ENCODE results near the gene PGLYRP4.

The PGLYRP4 gene

GRCh38 chr1:153343040-153343681 lies 5.5 kb downstream of the PGLYRP4 start:
- no peak overlapping the region for H3K4me3 ChIP-seq (ENCODE audit: low read depth, low read length)
- in situ Hi-C loops (cut with HindIII; ENCODE audit: low sequenced_read_pairs) = no loop called here
- no peak for TF ChIP-seq CTCF (IDR thresholded peaks at IDR 0.05; ENCODE audit: low read depth, low read length)
- no peak for DNase-seq (ENCODE audit: low read depth, low spot score)

- no peak for TF ChIP-seq CTCF (IDR thresholded peaks at IDR 0.05; ENCODE audit: low read depth, low read length)
- in situ Hi-C loops (cut with HindIII; ENCODE audit: low sequenced_read_pairs) = no loop called here
- no peak for DNase-seq (ENCODE audit: low read depth, low spot score)
- no peak overlapping the region for H3K4me3 ChIP-seq (ENCODE audit: low read depth, low read length)
These were observed 6.5 kb downstream of the PGLYRP4 start for GRCh38 chr1:153342178-153342577.

GRCh38 chr1:153341431-153341934 lies 7.2 kb downstream of the PGLYRP4 start:
- DNase-seq (ENCODE audit: low read depth, low spot score) = no peak
- TF ChIP-seq CTCF (IDR thresholded peaks at IDR 0.05; ENCODE audit: low read depth, low read length) = no peak
- in situ Hi-C loops (cut with HindIII; ENCODE audit: low sequenced_read_pairs) = no loop called here
- no peak overlapping the region for H3K4me3 ChIP-seq (ENCODE audit: low read depth, low read length)

GRCh38 chr1:153340356-153340755 lies 8.3 kb downstream of the PGLYRP4 start:
- TF ChIP-seq CTCF (IDR thresholded peaks at IDR 0.05; ENCODE audit: low read depth, low read length) = no peak
- in situ Hi-C loops (cut with HindIII; ENCODE audit: low sequenced_read_pairs) = no loop called here

GRCh38 chr1:153339802-153340201 lies 8.8 kb downstream of the PGLYRP4 start:
- no peak for TF ChIP-seq CTCF (IDR thresholded peaks at IDR 0.05; ENCODE audit: low read depth, low read length)
- no peak overlapping the region for H3K4me3 ChIP-seq (ENCODE audit: low read depth, low read length)
- in situ Hi-C loops (cut with HindIII; ENCODE audit: low sequenced_read_pairs) = no loop called here
- no peak for DNase-seq (ENCODE audit: low read depth, low spot score)

More at GRCh38 chr1:153340356-153340755, 8.3 kb downstream of the PGLYRP4 start:
- no peak overlapping the region for H3K4me3 ChIP-seq (ENCODE audit: low read depth, low read length)
- DNase-seq (ENCODE audit: low read depth, low spot score) = no peak

GRCh38 chr1:153337980-153338853 lies 10.4 kb downstream of the PGLYRP4 start:
- no peak for TF ChIP-seq CTCF (IDR thresholded peaks at IDR 0.05; ENCODE audit: low read depth, low read length)
- H3K4me3 ChIP-seq (ENCODE audit: low read depth, low read length) = no peak overlapping the region
- in situ Hi-C loops (cut with HindIII; ENCODE audit: low sequenced_read_pairs) = no loop called here
- DNase-seq (ENCODE audit: low read depth, low spot score) = no peak

All from astrocyte of the spinal cord (primary cell).